Nasal cavity respiratory epithelium epithelial cell of viscerocranial mucosa (primary cell): ENCODE results near the gene OR13C3. TPM values are rescaled to one million over a fixed set of nuclear protein-coding genes. Genes with fewer than 3 reads are reported as not detected.

Experiments used
- total RNA-seq: library from RNA; depleted of rRNA; stranded (reverse); fragments of >200 nt; gene quantifications from 2 replicates; pipeline ENCODE4 v1.2.3, GENCODE V29; 2014

OR13C3 gene
- not detected in 2 replicates for total RNA-seq

GRCh38 chr9:104536756-104537155, at the start of gene OR13C3:
Gene OR13C3, minus strand, starts transcription at chr9:104536856. Its CDS starts 133 bp downstream, at chr9:104536723.

GRCh38 chr9:104568868-104569267, 32.2 kb upstream of the OR13C3 start, which contains the start of gene OR13C8:
Gene OR13C8, plus strand, starts transcription at chr9:104569168. Its CDS starts 0 bp downstream, at chr9:104569168.

GRCh38 chr9:104527109-104527508, 9.5 kb downstream of the OR13C3 start, which contains the start of gene OR13C4:
Gene OR13C4, minus strand, starts transcription at chr9:104527209. Its CDS starts 0 bp downstream, at chr9:104527209.

GRCh38 chr9:104503963-104504362, 32.7 kb downstream of the OR13C3 start, which contains the start of gene OR13F1:
Gene OR13F1, plus strand, starts transcription at chr9:104504263. Its CDS starts 0 bp downstream, at chr9:104504263.

Other genes starting within 250 kb of the OR13C3 start
- gene OR13F1, start 32.6 kb downstream of the OR13C3 start, total RNA-seq: not detected in 2 replicates
- not detected in 2 replicates for gene OR13C4, start 9.6 kb downstream of the OR13C3 start, total RNA-seq
- not detected in 2 replicates for gene OR13C8, start 32.3 kb upstream of the OR13C3 start, total RNA-seq
- gene OR13C5, start 62.6 kb upstream of the OR13C3 start, total RNA-seq: not detected in 2 replicates
- not detected in 2 replicates for gene OR13C2, start 68.8 kb upstream of the OR13C3 start, total RNA-seq
- gene OR13C9, start 81.3 kb upstream of the OR13C3 start, total RNA-seq: not detected in 2 replicates
- not detected in 2 replicates for gene OR13D1, start 157.7 kb upstream of the OR13C3 start, total RNA-seq
- 17.4 and 24.9 TPM in 2 replicates for gene NIPSNAP3A, start 210.8 kb upstream of the OR13C3 start, total RNA-seq
- under 0.01 and 0.43 TPM in 2 replicates for gene NIPSNAP3B, start 227.3 kb upstream of the OR13C3 start, total RNA-seq